Measurements from ENCODE around the gene MRPL11.

MRPL11 gene

DNA sequence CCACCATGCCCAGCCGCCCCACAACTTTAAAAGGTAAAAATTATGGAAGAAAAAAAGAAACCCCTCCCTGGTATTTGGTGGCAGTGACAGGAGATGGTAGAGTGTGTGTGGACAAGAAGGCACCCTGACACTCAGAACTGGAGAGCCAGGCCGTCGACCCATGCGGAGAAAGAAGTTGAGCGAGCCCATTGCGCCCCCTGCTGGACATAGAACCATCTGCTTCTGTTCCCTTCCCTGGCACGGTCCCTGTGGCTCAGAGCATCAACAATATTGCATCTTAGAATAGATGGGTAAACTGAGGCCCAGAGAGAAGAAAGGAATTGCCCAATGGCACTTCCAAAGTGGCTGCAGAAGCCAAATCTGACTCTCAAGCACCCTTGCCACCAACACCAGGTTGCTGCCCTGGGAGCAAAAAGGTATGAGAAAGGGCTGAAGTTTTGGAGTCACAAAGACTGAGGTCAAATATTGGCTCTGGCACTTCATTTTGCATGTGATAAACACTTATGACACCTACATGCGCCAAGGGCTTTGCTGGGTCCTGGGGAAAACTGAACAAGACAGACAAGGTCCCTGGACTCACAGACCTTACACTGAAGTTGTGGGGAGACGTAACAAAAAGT, 8.6 kb downstream of the MRPL11 start:
- peak; percentile 67 to 88 (median 80) for DNase-seq

DNA sequence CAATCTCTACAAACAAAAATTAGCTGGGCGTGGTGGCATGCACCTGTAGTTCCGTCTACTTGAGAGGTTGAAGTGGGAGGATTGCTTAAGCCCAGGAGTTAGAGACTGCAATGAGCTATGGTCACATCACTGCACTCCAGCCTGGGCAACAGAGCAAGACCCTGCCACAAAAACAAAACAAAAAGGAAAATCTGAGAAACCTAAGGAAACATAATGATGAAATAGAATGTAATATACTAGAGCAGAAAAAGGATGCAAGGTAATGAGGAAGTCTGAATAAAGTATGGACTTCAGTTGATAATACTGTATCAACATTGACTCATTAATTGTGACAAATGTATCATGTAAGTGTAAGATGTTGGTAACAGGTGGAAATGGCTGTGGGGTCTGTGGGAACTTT, 9.7 kb downstream of the MRPL11 start:
- no peak for DNase-seq

DNA sequence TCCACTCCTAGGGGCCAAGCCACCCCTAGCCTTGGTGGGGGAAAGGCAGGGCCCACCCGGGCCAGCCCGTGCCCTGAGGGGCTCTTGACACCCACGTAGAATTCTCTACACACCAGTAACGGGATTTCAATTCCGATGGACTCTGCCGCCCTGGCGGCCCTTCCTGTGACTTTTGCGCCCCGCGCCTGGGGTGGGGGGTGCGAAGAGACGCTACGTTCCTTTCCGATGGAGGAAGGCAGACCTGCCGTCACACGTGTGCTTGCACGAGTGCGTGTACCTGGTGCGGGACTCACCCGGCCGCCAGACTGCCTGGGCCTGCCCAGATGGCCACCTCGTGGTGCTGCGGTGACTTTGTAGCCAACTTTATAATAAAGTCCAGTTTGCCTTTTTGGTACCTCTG, 12.3 kb downstream of the MRPL11 start:
- no peak for DNase-seq

DNA sequence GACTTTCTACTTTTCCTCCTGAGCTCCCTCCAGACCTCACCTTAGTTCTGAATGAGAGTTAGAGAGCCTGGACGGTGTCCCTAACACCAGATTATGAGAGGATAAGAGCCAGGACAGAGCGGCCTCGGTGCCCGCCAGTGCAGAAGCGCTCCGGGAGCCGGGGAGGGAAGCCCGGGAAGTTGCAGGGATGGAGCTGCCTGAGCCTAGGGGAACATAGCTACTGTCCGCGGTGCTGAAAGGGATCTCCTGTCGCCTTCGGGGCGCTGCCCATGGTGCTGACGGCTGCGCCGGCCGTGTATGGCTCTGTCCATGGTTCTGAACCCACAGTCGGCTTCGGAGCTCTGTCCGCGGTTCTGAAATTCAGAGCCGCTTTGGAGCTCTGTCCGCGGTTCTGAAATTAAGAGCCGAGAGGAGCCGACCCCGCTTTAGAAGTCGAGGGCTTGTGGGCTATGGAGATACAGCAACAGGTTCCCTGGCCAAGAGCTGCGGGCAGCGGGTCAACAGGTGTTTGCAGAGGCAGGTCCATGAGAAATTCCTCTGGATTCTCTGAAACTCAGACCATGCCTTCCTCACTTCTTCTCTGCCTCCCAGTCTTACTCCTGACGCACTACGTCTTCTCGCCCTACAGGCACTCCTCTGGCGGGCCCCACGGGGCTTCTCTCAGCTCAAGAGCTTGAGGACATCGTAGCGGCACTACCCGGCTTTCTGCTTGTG, 17.0 kb downstream of the MRPL11 start:
- no peak for DNase-seq

DNA sequence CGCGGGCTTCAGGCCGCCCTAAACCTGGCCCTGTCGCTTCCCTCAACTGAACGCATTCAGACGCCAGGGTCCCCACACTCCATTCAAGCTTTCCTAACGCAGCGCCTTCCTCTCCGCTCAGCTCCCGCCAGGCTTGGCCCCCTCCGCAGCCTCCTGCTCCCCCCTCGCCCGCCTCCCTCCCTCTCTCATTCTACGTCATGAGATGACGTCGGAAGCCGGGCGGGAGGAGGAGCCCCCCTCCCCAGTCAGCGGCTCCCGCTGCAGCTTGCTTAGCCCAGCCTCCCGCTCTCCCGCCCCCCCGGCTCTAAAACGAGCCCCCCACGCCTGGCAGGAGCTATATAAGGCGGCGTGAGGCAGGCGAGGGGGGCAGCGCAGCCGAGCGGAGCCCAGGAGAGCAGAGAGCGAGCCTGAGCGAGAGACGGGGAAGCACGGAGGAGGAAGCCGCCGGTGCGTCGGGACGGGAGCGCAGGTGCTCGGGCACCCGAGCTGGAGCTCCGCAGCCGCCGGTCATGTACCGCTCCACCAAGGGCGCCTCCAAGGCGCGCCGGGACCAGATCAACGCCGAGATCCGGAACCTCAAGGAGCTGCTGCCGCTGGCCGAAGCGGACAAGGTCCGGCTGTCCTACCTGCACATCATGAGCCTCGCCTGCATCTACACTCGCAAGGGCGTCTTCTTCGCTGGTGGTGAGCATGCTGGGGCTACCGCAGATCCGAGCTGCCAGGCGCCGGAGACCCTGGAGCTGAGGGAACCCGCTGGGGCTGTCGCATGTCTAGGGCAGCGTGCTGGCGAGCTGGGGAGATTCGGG, 17.8 kb downstream of the MRPL11 start, which contains the start of gene NPAS4:
Gene NPAS4, plus strand, starts transcription at position 365 of the 806 bp plus-strand sequence. Its CDS starts 145 bp downstream, at position 510.
- peak; percentile 38 to 82 (median 67) for DNase-seq

DNA sequence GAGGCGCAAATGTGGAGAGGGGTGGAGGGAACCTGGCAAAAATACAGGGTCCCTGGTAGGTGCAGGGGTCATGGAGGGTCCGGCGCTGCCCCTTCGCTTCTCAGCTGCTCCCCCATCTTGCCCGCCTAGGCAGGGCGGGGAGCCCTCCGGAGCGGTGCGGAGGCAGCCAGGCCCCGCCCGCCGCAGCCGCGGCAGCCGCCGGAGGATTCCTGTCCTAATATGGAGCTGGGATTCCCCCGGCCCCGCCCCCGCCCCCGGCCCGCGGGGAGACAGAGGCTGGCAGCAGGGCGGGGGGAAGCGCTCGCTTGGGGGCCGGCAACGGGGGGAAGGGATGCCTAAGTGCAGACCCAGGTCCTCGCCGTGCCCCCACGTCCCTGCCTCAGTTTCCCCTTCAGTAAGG, 18.8 kb downstream of the MRPL11 start:
- peak in 2 of 3 experiments; percentile 50 to 57 for DNase-seq

DNA sequence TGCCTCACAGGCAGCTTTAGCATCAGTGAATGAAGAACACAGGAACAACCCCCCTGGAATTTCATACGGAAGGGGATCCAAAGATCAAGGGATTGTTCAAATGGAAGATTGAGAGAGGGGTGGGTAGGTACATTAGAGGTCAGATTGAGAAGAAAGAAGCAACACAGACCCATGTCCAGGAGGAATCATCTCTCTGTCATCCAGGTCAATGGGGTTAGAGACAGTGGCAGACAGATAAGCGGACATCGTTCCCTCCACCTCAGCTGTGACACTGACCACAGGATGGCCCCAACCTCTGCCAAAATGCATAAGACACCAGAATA, 19.7 kb downstream of the MRPL11 start:
- no peak for DNase-seq

DNA sequence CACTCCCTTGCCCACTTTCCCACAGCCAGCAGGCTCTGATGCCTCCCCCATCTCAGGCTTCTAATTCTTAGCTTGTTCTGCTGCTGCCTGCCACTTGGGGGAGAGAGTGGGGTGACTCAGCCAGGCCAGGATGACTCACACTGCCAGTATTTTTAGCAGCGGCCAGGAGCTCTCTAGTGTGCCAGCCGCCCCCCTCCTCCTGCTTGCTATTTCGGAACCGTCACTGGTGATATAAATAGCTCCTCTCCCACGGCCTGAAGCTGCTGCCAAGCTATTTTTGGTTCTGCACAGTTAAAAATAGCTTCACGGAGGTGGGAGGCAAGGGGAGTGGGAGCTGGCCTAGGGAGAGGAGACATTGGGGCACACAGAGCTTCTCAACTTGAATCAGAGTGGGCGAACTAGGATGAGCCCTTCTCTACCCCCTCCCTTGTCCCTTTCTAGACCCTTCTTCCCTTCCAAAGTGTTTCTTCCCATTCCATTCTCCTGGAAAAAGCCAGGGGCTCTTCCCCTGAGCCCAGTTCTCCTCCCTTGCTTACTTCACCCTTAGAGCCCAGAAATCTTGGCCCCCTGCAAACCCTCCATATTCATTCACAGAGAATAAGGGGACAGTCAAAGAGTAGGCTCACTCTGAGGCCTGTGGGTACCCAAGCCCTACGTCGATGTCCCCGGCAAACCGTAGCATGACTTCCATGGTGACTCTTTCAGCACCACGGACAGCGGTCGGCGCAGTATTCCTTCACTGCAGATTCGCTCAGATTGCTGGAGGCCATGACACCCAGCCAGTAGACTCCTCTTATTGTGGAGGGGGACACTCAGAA, 20.3 kb downstream of the MRPL11 start:
- DNase-seq = peak; percentile 20 to 71 (median 57)

DNA sequence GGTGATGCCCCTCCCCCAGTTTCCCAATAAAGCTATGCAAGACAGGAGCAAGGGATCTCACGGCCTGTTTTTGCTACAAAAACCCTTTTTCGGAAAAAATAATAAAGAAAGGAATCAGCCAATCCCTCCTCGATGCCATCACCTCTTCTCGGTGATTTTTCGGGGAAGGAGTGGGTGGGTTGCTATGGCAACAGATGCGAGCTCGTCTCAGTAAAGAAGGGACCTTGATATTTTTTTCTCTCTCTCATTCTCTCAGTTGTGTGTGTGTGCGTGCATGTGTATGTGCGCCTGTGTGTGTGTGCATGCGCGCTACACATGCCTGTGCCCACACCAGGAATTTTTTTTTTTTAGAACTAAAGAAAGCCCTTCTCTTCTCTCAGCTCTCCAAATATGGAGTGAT, 21.6 kb downstream of the MRPL11 start:
- peak in 1 of 3 experiments; percentile 9 for DNase-seq

DNA sequence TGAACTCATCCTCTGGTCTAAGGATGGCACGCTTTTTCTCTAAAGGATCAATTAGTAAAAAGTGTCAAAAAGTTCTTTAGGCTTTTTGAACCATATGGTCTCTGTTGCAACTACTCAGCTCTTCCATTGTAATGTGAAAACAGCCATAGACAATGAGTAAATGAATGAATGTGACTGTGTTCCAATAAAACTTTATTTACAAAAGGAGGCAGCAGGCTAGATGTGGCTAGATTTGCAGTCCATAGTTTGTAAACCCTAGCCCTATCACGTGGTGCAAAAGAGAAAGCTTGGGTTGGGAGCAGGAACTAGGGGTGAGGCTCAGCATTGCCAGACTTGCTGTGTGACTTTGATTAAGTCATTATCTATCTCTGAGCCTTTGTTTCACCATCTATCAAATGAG, 23.2 kb downstream of the MRPL11 start:
- no peak for DNase-seq

DNA sequence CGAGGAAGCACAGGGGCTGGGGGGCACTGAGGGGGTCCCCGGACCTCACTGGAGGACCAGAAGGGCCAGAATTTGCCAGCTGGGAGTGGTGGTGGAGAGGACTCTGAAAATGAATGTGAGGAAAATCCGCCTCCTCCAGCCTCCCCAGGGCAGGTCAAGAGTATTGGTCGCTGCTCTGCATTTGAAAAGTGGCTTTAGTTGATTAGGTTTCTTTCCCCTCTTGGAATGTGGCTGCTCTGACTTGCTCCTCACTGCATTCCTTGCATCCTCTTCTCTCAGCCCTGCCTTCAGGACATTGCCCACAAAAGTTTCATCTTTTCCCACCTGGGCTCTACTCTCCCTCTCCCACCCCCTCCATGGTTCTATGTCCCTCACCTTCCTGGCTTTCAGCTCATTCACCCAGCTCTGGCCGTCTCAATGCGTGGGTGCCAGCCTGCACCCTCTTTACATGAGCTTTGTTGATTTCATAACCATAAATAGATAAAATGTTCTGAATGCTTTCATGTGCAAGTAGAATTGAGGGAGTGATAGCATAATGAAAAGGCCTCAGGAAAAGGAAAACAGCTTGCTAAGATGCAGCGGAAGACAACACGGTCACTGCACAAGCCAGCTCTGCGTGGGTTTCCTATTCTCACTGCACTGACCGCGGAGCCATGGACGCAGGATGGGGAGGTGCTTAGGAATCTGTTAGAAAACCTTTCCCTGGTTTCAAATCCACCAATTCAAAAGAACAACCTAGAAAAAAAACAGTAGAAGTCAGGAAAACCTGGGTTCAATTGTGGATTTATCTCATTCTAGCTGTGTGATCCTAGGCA, 24.3 kb downstream of the MRPL11 start:
- DNase-seq = no peak

DNA sequence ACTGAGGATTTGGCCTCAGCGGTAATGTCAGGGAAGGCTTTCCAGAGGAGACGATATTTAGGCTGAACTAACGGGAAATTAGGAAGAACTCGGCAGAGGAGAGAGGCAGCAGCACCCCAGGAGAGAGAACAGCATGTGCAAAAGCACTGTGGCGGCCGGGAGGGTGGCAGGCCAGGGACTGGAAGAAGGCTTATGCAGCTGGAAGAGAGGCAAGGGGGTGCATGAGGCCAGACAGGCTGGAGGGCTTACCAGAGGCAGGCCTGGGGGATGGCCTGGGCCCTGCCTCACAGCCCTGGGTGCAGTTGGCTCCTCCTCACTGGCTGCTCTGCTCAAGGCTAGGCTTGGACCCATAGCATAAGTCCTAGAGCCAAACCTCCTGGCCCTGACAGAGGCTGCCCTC, 25.5 kb downstream of the MRPL11 start:
- no peak for DNase-seq

DNA sequence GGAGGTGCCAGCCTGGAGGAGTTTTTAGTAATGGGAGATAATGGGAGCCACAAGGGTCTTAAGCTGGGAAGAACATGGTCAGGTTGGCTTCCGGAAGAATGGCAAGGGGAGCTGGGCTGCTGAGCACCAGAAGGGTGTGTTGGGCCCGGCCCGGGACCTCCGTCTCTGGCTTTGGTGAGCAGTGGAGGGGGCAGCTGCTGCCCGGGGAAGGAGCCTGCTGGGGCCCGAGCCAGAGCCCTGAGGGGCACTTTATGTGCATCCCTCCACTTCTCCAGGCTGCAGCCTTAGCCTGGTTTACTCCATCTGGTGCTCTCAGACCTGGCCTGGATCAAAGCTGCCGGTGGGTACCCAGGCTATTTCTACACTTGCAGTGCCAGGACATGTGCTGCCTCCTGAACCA, 26.5 kb downstream of the MRPL11 start:
- DNase-seq = no peak

DNA sequence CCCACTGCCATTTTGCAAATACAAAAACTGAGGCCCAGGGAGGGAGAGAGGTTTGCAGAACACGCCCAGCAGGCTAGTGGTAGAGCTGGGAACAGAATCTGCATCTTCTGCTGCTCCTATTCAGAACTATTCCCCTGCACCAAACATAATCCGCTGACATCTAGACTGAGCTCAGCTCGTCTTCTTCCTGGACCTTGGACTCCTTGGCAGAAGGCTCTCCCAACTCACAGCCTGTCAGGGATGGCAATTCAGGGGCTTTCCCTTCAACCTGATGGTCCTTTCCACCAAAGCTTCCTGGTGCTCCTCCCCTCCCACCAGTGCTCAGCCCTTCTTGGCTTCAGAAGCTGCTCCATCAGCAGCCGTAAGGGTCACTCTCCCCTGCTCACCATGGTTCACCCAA, 27.3 kb downstream of the MRPL11 start:
- no peak for DNase-seq

DNA sequence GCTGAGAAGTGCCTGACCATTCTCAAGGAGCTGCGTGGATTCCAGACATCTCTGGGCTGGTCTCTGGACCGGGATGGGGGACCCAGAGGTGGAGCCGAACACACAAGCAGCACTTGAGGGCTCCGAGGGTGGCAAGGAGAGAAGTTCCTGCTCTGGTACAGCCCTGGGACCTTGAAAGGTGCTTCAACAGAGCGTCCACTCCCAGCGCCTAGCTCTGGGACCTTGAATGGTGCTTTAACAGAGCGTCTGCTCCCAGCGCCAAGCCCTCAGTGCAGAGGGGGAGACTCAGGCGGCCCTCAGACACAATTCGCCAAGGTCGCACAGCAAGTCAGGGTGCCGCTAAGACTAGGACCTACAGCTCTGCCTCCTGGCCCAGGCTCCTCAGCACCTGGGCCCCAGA, 28.5 kb downstream of the MRPL11 start:
- no peak for DNase-seq

DNA sequence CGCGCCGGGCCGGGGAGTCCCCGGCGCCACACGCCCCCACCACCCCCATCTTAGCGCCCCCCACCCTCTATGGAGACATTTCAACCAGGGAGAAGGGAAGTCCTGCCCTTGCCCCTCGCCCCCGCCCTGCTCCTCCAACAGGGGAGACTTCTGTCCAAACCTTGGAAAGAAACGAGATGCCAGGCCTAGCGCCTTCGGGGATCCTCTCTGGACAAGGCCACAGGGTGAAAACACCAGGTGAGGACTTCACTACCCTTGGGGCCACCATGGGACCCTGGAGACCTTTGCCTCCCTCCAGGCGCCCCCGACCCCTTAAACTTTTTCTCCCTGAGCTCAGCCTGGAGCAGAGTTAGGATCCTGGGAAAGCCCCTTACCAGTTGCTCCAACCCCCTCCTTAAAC, 29.4 kb downstream of the MRPL11 start:
- DNase-seq = no peak

DNA sequence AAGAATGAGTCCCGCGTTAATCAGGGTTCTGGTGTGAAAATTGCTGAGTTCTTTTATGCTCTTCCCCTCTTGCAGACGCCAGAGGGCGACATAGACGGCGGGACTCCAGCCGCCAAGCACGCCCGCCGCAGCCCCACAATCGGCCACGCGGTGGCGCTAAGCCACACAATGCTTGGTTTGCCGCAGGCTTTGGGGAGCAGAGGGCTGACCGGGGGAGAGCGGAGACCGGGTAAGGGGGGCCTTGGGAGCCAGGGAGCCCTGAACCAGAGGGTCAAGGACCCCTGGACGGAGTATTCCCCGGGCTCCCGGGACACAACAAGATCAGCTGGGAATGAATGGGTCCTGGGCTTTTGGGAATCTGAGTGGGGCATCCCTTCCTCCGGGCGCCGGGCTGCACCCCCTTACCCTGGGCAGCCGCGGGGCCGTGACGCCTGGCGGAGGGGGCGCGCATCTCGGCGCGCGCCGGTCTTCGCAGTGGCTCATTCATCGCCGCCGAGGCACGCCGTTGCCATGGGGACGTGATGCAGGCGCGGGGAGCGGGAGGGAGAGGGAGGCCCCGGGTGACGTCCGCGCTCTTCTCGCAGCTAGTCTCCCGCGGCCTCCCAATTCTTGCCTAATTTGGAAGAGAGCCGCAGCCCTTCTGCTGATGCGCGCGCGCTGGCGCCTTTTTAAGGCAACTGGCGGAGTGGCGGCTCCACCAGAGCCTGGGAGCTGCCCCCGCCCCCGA, 30.0 kb downstream of the MRPL11 start:
- DNase-seq = peak; percentile 89 to 99 (median 97)

DNA sequence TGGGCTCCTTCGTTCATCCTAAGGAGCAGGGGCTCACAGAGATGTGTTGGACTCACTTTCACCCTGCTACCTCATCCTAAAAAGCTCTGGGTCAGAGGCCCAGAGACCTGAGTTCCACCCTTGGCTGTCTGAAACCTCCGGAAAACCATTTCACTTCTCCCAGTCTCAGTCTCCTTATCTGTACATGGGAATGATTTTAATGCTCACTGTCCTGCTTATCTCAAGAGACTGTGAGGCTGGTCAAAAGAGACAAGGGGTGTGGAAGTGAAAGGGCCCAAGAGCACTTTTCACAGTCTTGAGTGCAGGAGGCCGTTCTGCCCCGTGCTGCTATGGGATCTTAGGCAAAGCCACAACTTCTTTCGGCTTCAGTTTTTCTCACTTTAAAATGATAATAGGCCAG, 31.0 kb downstream of the MRPL11 start:
- DNase-seq = no peak

DNA sequence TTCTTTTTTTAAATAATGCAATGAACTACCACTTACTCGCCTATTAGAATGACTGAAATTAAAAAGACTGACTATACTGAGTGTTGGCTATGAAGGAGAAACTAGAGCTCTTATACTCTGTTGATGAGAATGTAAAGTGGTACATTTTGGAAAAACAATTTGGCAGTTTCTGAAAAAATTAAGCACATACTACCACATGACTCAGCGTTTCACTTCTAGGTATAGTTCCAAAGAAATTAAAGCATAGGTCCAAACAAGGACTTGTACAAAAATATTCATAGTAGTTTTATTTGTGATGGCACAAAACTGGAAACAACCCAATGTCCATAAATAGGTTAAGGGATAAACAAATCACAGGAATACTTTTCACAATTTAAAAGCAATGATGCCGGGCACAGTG, 44.7 kb downstream of the MRPL11 start:
- no peak for DNase-seq

DNA sequence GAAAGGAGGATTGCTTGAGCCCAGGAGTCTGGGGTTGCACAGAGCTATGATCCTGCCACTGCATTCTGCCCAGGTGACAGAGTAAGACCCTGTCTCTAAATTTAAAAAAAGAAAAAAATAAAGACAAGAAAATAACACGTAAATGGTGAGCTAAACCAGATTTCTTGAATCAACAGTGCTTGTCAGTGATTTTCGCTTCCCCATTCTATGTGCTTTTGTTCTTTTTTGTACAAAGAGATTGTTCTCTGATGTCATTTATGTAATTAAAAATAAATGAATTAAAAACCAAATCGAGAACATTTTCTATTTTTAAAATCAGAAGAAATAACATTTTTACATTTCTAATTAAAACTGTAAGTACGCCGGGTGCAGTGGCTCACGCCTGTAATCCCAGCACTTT, 47.3 kb downstream of the MRPL11 start:
- no peak for DNase-seq

DNA sequence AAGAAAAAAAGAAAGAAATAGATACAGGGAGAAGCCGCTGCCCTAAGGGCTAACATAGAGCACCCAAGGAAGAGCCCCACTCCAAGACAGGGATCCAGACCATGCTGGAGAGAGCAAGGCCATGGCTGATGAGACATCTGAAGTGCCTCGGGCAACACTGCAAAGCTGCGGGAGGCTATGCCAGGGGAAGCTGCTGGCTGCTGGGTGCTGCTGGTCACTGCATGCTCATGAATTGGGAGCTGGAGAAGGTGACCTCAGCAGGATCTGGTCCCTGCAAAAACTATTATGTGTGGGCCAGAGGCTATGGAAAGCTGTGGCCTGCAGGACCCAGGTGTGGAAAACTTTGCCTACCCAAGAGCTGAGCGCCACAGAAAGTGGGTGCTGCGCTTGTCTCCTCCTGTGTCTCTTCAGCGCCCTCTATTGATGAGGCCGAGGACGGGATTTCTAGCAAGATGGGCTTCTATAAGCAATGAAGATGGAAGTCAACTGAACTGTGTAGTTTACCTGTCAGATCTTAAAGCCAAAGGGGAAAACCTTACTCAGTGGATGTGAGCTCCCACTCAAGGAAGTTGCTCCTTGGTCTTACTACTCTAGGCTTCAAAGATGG, 49.8 kb downstream of the MRPL11 start:
- peak; percentile 59 to 85 (median 63) for DNase-seq

Measured in NCI-H1417 (cell line).